Stimulated activated CD4-positive, alpha-beta T cell treated with anti-CD3 and anti-CD28 coated beads, TNF-alpha, amount 100 ng/mL, for 24 hours (primary cell): ENCODE data around the gene NANOS1.
"Not testable (repeated sequence)": the region's sequence is repeated elsewhere in the genome, so short reads cannot be mapped to it uniquely, and the experiment has no call there.

Experiments
- DNase-seq, 3 experiments: peaks; one replicate each; pipeline ENCODE4 v3.0.0-alpha.2; 2020; ENCODE audit warnings: low read depth in 3 of 3

The NANOS1 gene

DNA sequence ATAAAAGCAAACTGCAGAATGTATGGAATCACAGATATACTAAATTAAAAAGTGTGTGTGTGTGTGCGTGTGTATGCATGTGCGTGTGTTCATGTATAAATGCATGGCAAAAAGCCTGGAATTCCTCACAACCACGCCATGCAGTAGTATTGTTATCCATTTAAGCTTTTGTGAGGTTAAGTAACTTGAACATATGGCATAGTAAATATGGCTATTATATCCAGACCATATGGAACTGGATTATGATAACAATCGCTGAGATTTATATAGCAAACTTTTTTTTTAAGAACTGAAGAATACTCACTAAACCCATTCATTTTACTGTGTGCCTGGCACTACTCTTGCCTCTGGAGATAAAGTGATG is 22.3 kb upstream of the NANOS1 start:
- no peak for DNase-seq

DNA sequence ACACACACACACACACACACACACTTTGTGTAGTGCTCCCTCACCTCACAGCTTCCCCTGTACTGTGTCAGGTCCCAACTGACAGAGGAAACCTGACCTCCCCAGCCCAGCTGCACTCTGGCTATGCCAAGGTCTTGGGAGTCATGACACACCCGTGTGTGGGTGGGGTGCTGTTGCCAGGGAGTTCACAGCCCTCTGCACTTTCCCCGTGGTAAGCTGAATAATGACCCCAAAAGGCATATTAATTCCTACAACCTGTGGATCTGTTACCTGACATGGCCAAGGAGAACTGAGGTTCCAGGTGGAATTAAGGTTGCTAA is 8.9 kb upstream of the NANOS1 start:
- DNase-seq: peak in 1 of 3 experiments; percentile 14

DNA sequence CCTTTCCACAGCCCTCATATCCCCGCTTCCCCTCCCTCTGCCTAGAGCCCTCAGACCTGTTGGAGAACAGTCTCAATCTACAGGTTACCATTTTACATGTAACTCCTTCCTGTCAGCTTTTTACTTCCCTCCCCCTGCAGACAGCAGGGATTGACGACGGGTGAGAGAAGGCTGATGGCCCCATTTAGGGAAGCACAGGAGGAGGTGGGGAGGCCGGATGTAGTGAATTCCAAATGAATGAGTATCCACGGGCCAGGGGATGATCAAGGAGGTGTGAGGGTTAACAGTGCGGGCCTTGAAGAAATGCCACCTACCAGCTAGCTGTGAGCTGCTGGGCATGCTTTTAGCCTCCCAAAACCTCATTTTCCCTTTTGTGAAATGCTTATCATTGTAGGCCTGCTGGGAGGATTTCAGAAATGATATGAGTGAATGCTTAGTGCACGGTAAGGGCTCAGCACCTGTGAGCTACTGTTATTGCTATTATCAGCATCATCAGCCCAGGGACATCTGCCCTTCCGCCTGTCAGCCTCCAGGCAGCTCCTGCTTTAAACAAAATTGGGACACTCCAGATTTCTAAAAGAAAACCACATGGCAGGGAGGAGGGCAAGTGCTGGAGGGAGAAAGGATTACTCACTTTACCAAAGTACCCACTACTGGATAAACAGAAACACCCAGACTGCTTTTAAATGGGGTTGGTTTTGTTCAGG is 6.5 kb upstream of the NANOS1 start:
- DNase-seq: no peak

DNA sequence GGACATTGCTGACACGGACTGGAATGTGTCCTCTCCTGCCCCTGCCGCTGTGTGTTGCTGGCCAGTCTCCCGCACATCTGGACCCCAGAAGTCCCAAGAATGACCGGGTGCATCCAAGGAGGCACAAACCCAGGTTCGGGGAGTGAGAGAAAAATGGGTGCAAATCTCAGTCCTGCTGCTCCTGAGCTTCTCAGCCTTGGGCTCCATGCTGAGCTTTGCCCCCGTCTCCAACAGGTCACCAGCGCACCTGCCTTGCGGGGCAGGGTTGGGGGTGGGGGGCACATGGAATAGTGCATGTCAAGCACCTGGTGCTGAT is 6.0 kb upstream of the NANOS1 start:
- DNase-seq: no peak

DNA sequence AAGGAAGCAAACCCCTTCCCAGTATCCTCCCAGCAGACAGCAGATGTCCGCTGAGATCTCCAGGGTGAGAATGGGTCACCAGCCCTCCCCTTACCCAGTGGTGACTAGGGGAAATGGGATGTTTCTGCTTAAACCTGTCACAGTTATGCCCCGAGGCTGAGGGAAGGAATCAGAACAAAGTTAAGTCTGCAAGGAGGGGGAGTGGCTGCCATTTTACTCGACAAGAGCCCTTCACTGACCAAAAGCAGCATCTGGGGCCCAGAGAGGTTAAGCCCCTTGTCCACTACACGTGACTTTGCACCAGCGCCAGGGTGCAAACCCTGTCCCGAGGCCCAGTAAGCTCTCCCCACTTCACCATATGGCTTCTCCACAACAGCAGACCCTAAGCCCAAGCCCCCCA is 4.6 kb upstream of the NANOS1 start:
- no peak for DNase-seq

DNA sequence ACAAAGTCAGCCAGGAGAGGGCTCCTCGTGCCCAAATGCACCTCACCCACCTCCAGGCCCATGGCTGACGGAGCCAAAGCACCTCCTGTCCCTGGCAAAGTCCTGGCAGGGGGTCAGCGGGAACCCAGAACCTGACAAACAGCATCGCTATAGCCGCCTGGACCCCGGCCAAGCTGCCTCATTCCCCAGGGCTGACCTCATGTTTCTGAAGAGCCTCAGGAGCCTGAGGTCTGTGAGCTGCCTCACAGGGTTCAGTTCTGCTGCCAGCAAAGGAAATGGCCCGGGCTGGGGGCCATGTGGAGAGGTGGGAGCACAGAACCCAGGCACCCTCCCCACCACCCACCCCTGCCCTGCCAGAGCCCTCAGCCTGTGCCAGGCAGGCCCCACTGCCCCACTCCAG is 4.2 kb upstream of the NANOS1 start:
- DNase-seq: no peak

DNA sequence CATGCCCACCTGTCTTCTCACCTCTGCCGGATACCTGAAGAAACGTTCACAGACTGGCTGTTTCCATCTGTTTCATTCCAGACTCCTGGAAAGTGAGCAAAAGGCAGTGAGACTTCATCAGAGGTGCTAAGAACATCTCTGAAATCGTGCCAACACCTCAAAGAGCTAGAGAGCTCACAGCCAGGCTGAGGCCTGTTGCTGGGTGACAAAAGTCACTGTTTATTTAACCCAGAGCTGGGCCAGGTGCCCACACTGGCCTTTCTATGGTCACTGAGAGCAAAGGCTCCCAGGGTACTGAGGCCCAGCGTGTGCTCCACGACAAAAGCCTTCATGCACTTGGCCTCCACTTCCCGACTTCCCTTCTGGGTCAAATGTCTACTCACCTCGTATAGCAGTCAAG is 3.7 kb upstream of the NANOS1 start:
- DNase-seq: no peak

DNA sequence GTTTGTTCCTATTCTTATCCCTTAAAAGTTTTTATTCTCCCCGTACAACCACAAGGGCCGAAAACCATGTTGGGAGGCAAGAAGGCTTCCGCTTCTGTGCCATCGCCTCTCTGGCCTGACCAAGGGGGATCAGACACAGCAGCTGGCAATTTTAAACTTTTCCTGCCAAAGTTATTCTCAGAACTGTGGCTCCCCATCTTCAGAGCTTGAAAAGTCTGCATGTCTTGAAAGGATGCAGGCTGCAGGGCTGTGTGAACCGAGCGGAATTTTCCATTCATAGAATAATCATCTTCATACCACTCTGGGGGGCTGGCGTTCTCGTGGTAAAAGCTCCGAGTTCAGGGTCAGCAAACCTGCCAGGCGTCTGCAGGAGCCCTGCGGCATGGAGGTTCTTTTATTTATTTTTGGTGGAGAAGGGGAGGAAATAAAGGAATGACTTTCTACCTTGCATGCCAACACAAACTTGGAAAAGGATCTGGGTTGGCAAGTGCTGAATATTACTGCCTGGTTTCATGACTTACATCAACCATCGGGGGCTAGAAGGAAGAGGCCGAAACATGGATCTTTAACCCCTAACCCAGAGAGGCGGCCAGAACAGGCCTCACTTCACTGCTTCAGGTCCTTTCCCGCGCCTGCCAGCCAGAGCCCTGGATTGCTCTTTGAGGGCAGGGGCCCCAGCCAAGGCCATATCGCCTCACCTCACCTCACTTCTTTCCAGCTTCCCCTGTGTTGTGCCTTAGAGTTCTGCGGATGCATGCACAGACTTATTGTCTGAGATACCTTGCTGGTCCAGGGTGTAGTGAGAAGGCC is 3.0 kb upstream of the NANOS1 start:
- no peak for DNase-seq

DNA sequence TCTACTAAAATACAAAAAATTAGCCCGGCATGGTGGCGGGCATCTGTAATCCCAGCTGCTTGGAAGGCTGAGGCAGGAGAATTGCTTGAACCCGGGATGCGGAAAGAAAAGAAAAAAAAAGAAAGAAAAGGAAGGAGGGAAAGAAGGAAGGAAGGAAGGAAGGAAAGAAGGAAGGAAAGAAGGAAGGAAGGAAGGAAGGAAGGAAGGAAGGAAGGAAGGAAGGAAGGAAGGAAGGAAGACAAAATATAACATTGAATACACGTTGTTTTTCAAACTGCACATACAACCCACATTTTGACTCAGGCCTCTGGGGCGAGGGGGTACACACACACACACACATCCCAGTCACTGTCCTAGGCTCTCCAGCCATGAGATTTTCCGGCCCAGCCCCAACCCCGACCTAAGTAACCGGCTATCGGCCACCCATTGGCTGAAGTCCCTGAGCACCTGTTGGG is 1.0 kb upstream of the NANOS1 start:
- not testable (repeated sequence) for DNase-seq

DNA sequence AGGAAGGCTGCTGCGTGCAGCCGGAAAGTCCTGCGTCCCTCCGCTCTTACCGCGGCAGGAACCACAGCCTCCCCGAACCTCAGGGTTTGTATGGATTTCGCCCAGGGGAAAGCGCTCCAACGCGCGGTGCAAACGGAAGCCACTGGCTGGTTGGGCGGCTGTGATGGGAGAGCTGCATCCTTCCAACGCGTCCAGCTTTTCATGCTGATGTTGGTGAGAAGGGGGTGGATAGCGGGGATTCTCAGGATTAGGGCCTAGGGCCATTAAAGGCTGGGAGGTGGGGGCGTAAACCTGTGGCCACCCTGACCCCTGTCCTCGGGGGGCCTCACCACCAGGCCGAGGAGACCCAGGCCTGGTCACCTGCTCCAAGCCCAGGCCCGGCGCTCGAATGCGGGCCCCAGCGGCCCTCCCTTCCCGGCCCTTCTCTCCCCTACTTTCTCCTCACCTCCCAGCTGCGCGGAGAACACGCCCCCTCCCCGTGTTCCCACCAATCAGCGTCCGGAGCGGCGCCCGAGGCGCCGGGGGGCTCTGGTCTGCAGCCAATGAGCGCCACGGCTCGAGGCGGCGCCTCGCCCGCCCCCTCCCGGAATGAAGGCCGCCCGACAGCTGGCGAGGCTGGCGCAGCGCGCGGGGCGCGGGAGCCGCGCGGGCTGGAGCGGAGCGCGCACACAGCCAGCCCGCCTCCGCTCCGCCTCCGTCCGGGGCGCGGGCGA is 458 bp upstream of the NANOS1 start:
- DNase-seq: peak; percentile 51 to 79 (median 62)

DNA sequence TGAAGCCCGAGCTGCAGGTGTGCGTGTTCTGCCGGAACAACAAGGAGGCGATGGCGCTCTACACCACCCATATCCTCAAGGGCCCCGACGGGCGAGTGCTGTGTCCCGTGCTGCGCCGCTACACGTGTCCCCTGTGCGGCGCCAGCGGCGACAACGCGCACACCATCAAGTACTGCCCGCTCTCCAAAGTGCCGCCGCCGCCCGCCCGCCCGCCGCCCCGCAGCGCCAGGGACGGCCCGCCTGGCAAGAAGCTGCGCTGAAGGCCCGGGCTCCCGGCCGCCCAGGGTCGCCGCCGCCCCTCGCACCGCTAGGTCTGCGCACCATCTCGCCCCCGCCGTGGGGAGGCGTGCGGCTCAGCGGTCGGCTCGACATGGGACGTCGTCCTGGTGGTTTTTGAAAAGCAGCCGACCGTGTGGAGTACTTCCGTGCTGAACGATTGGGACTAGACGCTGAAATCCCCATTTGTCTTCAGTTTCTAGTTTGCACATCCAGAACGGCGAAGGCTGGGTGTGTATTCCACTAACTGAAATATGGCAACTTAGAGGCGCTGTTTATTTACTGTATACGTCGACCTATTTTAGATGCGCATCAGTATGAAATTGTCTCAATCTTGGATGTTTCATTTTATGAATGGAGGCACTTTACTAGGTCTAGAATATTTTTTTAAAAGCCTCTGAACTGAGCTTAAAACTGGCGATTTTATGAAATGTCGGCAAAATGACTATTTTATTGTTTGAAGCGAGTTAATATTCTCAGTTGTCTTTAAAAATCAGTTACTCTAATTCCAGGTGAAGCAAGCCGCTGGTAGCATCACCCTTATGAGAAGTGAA is 1.1 kb downstream of the NANOS1 start:
- DNase-seq: peak in 2 of 3 experiments; percentile 11 to 54

DNA sequence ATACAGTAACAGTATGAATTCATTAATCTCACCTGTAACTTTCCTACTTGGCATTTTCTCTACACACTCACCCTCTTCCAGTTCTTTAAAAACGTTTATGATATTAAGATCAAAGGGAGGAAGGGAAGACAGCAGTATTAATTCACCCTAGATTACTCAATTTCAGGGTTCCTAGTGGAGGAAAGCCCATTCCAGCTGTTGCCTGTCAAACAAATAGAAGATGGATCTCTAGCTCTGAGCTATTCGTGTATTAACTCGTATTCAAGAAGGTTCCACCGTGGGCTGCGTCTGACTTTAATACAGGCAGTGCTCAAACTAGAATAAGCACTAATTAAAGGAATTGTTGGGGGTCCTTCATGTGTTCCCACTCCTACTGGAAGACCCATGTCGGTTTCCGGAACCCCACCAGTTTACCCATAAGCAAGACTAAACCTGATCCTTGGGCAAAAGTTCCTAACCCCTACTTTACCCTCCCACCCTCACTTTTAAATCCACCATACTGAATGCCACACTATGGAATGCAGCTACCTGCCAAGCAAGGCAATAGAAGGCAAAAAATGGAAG is 2.1 kb downstream of the NANOS1 start:
- no peak for DNase-seq

DNA sequence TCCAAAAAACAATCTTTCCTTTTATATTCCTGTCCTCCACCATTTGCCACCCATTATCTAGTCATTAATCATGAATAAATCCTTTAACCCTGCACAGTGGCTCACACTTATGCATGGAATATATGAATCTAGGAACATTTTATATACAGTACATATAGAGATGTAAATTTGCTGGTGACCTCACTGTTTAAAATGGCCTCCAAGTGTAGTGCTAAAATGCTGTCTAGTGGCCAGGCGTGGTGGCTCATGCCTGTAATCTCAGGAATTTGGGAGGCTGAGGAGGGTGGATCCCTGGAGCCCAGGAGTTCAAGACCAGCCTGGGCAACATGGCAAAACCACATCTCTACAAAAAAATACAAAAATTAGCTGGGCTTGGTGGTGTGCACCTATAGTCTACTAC is 9.6 kb downstream of the NANOS1 start:
- no peak for DNase-seq

DNA sequence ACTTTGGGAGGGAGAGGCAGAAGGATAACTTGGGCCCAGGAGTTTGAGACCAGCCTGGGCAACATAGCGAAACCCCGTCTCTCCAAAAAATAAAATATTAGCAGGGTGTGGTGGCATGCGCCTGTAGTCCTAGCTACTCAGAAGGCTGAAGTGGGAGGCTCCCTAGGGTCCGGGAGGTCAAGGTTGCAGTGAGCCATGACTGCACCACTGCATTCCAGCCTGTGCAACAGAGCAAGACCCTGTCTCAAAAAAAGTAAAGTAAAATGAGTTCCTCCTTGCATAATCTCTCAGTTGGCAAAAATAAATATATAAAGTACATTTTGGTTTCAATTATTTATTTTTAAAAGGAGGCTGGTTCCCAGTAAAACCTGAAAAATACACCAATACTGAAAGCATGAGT is 11.8 kb downstream of the NANOS1 start:
- DNase-seq: no peak

DNA sequence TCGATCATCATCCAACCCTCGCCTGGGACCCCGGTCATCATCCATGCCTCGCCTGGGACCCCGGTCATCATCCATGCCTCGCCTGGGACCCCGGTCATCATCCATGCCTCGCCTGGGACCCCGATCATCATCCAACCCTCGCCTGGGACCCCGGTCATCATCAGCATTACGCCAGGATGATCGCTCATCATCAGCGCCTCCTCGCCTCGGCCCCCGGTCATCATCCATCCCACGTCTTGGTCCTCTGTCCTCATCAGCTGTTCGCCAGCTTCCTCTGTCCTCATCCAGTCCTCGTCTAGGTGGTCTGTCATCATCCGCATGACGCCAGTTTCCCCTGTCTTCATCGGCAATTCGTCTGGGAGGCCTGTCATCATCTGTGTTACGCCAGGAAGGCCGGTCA is 12.7 kb downstream of the NANOS1 start:
- no peak for DNase-seq

DNA sequence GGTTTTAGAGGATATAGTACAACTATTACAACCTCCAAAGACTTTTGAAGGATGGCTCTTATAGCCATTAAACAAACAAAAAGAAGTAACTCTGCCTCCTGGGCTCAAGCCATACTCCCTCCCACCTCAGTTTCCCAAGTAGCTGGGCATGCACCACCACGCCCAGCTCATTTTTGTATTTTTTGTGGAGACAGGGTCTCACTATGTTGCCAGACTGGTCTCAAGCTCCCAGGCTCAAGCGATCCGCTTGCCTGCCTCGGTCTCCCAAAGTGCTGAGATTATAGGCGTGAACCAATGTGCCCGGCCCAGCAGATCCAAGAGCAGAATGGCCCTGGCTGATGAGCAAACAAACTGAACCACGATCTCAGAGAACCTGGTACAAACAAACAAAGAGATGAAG is 16.0 kb downstream of the NANOS1 start:
- no peak for DNase-seq

DNA sequence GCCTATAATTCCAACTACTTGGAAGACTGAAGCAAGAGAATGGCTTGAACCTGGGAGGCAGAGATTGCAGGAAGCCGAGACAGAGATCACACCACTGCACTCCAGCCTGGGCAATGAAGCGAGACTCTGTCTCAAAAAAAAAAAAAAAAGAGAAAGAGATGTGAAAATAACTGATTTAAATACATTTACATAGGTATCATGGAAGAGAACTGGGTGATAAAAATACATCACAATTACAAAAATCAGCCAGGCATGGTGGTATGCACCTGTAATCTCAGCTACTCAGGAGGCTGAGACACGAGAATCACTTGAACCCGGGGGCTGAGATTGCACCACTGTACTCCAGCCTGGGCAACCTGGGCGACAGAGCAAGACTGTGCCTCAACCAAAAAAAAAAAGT is 19.8 kb downstream of the NANOS1 start:
- DNase-seq: no peak

DNA sequence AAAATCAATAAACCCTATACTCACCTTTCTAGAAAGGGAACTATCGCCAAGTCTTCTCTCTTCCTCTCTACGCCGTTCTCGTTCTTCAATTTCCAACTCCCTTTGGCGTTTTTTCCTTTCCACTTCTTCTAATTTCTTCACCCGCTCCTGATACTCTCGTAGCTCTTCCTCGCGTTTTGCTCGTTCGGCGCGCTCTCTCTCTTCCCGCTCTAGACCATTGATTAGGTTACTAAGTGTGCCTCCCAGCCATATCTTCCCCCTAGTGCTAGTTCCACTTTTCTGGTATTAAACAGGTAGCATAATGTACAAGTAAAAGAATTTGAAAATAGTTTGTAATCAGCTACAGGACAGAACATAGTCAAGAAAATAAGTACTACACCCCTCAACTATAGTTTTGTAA is 20.3 kb downstream of the NANOS1 start:
- no peak for DNase-seq

DNA sequence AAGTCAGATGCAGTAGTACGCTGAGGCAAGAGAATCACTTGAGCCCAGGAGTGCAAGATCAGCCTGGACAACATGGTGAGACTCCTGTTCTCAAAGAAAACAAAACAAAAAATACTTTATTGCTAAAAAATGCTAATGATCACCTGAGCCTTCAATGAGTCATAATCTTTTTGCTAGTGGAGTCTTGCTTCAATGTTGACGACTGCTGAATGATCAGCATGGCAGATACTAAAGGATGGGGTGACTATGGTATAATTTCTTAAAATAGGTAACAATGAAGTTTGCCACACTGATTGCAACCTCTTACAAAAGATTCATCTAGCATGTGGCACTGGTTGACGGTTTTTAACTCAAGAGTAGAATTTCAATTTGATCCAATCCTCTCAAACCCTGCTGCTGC is 22.3 kb downstream of the NANOS1 start:
- DNase-seq: no peak

DNA sequence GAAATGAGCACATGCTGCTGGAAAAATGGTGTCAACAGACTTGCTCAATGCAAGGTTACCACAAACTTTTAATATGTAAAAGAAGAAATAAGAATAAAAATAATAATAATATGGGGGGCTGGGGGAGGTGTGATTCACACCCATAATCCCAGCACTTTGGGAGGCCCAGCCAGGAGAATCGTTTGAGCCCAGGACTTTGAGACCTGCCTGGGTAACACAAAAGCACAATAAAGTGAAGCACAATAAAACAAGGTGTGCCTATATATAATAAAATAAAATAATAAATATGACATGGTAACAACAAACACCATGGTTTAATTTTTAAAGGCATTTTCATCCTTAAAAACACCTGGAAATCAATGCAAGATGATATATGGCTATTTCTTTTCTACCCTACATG is 26.0 kb downstream of the NANOS1 start:
- no peak for DNase-seq

DNA sequence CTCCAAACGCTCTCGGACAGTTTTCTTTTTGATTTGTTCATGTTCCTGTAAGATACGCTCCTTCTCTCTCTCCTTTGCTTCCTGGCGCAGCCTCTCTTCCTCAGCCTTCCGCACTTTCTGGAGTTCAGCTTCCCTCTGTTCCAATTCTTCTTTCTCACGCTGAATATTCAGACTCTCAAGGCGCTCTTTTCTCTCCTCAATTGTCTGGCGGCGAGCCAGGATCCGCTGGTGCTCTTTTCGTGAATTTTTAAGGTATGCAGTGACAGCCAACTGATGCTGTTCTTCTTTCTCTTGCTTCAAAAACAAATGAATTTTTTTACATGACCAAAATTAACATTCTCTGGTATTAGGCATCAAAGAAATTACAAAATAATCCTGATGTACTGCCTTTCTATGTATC is 28.5 kb downstream of the NANOS1 start:
- DNase-seq: no peak

DNA sequence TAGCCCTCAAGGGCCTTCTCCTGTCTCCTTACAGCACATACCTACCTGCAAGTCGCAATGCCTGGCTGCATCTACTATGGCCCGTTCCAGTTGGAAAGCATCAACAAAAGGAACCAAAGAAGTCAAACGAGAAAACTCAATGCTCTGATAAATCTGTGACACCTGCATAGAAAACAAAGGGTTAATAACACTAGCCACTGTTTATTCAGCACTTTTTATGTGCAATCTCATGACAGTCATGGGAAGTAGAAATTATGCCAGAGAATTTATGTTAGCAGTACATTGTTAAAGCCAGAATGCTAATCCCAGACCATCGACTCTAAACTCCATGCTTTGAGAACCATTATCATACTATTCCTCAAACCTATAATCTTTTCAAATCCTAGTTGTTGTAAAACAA is 30.0 kb downstream of the NANOS1 start:
- DNase-seq: no peak
